HUES64 (cell line): ENCODE results near the gene GOLM1. TPM values are rescaled to one million over a fixed set of nuclear protein-coding genes. Genes with fewer than 3 reads are reported as not detected.
A peak's percentile ranks its signal among the peaks of the same experiment; 100 is the strongest.
"Not testable (repeated sequence)": the region's sequence is repeated elsewhere in the genome, so short reads cannot be mapped to it uniquely, and the experiment has no call there.

Source experiments
- H3K27ac ChIP-seq: 2 replicates; pipeline ENCODE4 v1.7.0; 2013; ENCODE audit warnings: low read depth, low read length, inconsistent platforms
- H3K27me3 ChIP-seq: 2 replicates; pipeline ENCODE4 v1.6.1; 2013; ENCODE audit warnings: mild to moderate bottlenecking, low read length; ENCODE audit not compliant: insufficient read depth
- H3K36me3 ChIP-seq: 2 replicates; pipeline ENCODE4 v1.6.1; 2013; ENCODE audit warnings: mild to moderate bottlenecking, low read length; ENCODE audit not compliant: insufficient read depth
- H3K4me1 ChIP-seq: 2 replicates; pipeline ENCODE4 v1.6.1; 2013; ENCODE audit warnings: mild to moderate bottlenecking, low read length, moderate library complexity; ENCODE audit not compliant: insufficient read depth
- H3K4me3 ChIP-seq: 2 replicates; pipeline ENCODE4 v1.5.1; 2013; ENCODE audit warnings: mild to moderate bottlenecking, low read length, moderate library complexity
- H3K9ac ChIP-seq: 2 replicates; pipeline ENCODE4 v1.6.1; 2013; ENCODE audit warnings: mild to moderate bottlenecking, low read depth, low read length
- H3K9me3 ChIP-seq: 2 replicates; pipeline ENCODE4 v1.6.1; 2013; ENCODE audit warnings: low read depth, low read length; ENCODE audit not compliant: insufficient read depth
- WGBS: fragments of 150-250, 120-280 bp; methylation state at CpG from one replicate; pipeline ENCODE4 v1.1.7; 2013; ENCODE audit warnings: missing lambda C conversion rate; 5-methylcytosine and 5-hydroxymethylcytosine counted together
- polyA plus RNA-seq, 2 experiments: library from polyadenylated mRNA; stranded (reverse); fragments of 50-300 nt; gene quantifications; one replicate each; pipeline ENCODE4 v1.2.3, GENCODE V29; 2013

GOLM1 gene, protein sequence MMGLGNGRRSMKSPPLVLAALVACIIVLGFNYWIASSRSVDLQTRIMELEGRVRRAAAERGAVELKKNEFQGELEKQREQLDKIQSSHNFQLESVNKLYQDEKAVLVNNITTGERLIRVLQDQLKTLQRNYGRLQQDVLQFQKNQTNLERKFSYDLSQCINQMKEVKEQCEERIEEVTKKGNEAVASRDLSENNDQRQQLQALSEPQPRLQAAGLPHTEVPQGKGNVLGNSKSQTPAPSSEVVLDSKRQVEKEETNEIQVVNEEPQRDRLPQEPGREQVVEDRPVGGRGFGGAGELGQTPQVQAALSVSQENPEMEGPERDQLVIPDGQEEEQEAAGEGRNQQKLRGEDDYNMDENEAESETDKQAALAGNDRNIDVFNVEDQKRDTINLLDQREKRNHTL
- 63.0 TPM for polyA plus RNA-seq (2013, experiment 1 of 2)
- polyA plus RNA-seq (2013, experiment 2 of 2), result 67.9 TPM

GRCh38 chr9:86098824-86099700, at the start of gene GOLM1:
TSS of gene GOLM1 (minus strand) at chr9:86099558. CDS start at chr9:86079320, 20,238 bp downstream.
- Histone ChIP-seq H3K27ac (peak within 1 kb of the TSS; percentile 54), H3K4me3 (peak within 1 kb of the TSS; percentile 94), H3K36me3 (no peaks in the 10 kb centered on the region), H3K4me1 (peaks cover 24% of the 10 kb centered on the region; the same call in 1 of the 2 replicates), H3K9ac (peak within 1 kb of the TSS; percentile 97), H3K27me3 (peaks cover 36% of the 10 kb centered on the region), H3K9me3 (no peaks in the 10 kb centered on the region)
- under 1% methylated on average over 125 of the region's 125 CpGs for WGBS

DNA sequence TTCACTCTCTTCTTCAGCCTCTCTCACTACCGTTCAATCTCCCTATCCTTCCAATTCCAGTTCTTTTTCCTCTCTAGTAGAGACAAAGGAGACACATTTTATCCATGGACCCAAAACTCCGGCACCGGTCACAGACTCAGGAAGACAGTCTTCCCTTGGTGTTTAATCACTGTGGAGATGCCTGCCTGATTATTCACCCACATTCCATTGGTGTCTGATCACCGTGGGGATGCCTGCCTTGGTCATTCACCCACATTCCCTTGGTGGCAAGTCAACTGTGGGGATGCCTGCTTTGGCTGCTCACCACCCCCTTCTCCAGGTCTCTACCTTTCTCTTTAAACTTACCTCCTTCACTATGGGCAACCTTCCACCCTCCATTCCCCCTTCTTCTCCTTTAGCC, 47.3 kb upstream of the GOLM1 start:
- not testable (repeated sequence) for H3K27me3 ChIP-seq, H3K9ac ChIP-seq
- 95% methylated on average over 4 of the region's 4 CpGs for WGBS

DNA sequence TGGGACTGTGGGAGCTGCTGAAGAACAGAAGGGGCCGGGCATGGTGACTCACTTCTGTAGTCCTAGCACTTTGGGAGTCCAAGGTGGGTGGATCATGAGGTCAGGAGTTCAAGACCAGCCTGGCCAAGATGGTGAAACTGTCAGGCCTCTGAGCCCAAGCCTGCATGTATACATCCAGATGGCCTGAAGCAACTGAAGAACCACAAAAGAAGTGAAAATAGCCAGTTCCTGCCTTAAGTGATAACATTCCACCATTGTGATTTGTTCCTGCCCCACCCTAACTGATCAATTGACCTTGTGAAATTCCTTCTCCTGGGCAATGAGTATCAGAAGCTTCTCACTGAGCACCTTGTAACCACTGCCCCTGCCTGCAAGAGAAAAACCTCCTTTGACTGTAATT, 46.6 kb upstream of the GOLM1 start:
- WGBS, result 88% methylated on average over 1 of the region's 1 CpG
- H3K4me3 ChIP-seq, H3K27me3 ChIP-seq, H3K4me1 ChIP-seq, H3K27ac ChIP-seq, H3K9me3 ChIP-seq, H3K9ac ChIP-seq, H3K36me3 ChIP-seq: not testable (repeated sequence)

More for the DNA sequence above, 47.3 kb upstream of the GOLM1 start:
- H3K4me1 ChIP-seq, H3K9me3 ChIP-seq, H3K4me3 ChIP-seq, H3K36me3 ChIP-seq, H3K27ac ChIP-seq: not testable (repeated sequence)

DNA sequence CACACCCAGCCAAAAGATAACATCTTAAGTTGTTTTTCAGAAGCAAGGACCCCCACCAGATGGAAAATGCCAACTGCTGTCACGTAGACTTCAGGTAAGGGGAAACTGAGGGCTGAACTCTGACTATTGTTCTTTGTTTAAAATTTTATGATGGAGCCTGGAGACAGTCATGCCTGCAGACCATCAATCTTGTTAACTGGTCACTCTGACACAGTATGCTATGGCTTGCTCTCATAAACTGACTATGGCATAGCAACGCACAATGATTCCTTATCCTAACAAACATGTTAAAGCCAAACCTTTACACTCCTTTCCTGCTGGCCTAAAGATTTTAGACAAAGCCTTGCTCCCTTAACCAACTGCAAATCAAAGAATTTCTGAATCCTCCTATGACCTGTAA, 43.6 kb upstream of the GOLM1 start:
- peaks cover 4% of the 10 kb centered on the region; the same call in 1 of the 2 replicates for H3K9me3 ChIP-seq
- H3K9ac ChIP-seq, result no peak overlapping the region
- H3K4me3 ChIP-seq, result no peak overlapping the region
- no peaks in the 10 kb centered on the region for H3K27me3 ChIP-seq
- no peaks in the 10 kb centered on the region for H3K4me1 ChIP-seq
- 92% methylated on average over 2 of the region's 2 CpGs for WGBS
- no peaks in the 10 kb centered on the region for H3K36me3 ChIP-seq
- H3K27ac ChIP-seq, result no peak overlapping the region

DNA sequence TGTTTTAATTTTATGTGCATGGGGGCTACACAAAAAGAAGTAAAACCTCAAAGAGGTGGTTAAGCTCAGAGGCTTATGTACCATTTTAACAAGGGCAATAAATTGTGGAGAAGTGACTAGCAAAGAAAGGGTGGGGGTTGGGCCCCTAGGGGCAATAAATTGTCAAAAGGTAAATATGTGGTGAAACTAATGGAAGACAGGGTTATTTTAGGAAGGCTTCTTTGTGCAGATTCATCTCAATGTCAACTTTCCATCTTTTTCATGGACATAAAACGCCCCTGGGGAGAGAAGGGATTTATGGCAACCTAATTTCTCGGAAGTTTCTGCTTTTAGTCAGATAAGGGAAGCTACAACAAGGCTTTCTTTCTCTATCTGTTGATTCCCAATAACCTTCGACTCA, 42.5 kb upstream of the GOLM1 start:
- whole genome bisulfite sequencing, result 93% methylated on average over 2 of the region's 3 CpGs
- H3K9me3 ChIP-seq, result peaks cover 4% of the 10 kb centered on the region; the same call in 1 of the 2 replicates
- H3K4me3 ChIP-seq, result no peak overlapping the region
- no peaks in the 10 kb centered on the region for H3K4me1 ChIP-seq
- H3K36me3 ChIP-seq, result no peaks in the 10 kb centered on the region
- H3K9ac ChIP-seq, result no peak overlapping the region
- H3K27me3 ChIP-seq, result no peaks in the 10 kb centered on the region
- H3K27ac ChIP-seq, result no peak overlapping the region

GRCh38 chr9:86135371-86135770, 36.0 kb upstream of the GOLM1 start:
- H3K36me3 ChIP-seq, result no peaks in the 10 kb centered on the region
- H3K4me1 ChIP-seq, result peaks cover 13% of the 10 kb centered on the region; the same call in 1 of the 2 replicates
- H3K4me3 ChIP-seq, result no peak overlapping the region
- no peak overlapping the region for H3K9ac ChIP-seq
- H3K27me3 ChIP-seq, result no peaks in the 10 kb centered on the region
- no peak overlapping the region for H3K27ac ChIP-seq
- H3K9me3 ChIP-seq, result no peaks in the 10 kb centered on the region
- 86% methylated on average over 5 of the region's 5 CpGs for WGBS

- Histone ChIP-seq H3K27me3 (no peaks in the 10 kb centered on the region), H3K9ac (no peak overlapping the region), H3K27ac (no peak overlapping the region; the same call in 1 of the 2 replicates), H3K9me3 (no peaks in the 10 kb centered on the region), H3K4me3 (no peak overlapping the region), H3K36me3 (no peaks in the 10 kb centered on the region), H3K4me1 (peaks cover 13% of the 10 kb centered on the region; the same call in 1 of the 2 replicates)
- 88% methylated on average over 3 of the region's 4 CpGs for WGBS
These were observed 35.0 kb upstream of the GOLM1 start for GRCh38 chr9:86134361-86134760.

DNA sequence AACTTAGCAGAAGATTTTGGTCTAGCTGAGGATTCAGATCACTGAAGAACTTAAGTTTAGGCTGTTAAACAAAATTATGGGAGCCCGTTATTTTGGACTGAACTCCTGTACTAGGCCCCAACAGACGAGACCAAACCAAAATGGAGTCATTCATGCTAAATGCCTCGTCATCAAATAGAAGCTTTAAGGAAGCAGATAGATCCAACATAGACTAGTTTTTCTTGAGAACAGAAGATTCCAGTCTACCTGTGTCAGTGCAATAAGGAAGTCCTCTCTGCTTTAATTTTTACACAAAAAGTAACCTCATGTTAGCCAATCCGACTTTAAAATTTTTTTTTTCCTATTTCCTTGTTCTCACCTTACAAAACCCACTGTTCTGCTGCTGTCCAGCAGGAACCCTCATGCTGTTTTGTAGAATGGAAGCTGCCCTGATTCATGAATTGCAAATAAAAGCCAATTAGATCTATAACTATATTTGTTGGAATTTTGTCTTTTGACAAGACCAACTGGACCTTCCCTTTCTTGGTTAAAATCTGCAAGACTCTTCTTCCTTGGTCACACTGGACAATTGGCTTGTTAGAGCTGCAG, 29.0 kb upstream of the GOLM1 start:
- Histone ChIP-seq H3K27me3 (no peaks in the 10 kb centered on the region), H3K9me3 (no peaks in the 10 kb centered on the region), H3K27ac (no peak overlapping the region), H3K9ac (no peak overlapping the region), H3K36me3 (no peaks in the 10 kb centered on the region), H3K4me1 (peaks cover 25% of the 10 kb centered on the region), H3K4me3 (no peak overlapping the region)
- 92% methylated on average over 4 of the region's 4 CpGs for WGBS

GRCh38 chr9:86126998-86127972, 27.9 kb upstream of the GOLM1 start:
- Histone ChIP-seq H3K36me3 (no peaks in the 10 kb centered on the region), H3K9ac (peak overlapping the region; percentile 26), H3K27ac (peak overlapping the region; percentile 79), H3K27me3 (no peaks in the 10 kb centered on the region), H3K4me1 (peaks cover 25% of the 10 kb centered on the region), H3K9me3 (no peaks in the 10 kb centered on the region), H3K4me3 (peak overlapping the region; percentile 14; the same call in 1 of the 2 replicates)
- 26% methylated on average over 11 of the region's 11 CpGs for WGBS

DNA sequence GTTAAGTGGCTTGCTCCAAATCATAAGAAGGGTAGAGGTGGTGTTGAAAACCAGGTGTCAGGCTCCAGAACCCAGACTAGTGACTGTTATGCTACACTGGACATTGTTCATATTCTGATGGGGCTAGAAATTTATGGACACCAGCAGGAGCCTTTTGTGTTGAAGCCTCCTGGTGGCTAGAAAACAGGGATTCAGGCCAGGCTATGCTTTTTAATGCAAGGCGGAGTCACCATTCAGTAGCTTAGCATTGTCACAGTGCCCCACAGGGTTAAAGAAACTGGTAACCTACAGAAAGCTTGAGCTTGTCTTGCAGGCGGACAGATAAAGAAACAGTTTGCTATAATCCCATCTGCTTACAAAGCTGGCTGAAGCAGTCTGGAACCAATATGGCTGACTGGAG, 23.0 kb upstream of the GOLM1 start:
- H3K27me3 ChIP-seq, result peaks cover 20% of the 10 kb centered on the region
- H3K4me3 ChIP-seq, result no peak overlapping the region
- no peak overlapping the region for H3K9ac ChIP-seq
- WGBS, result 70% methylated on average over 2 of the region's 2 CpGs
- peak overlapping the region; percentile 9; the same call in 1 of the 2 replicates for H3K27ac ChIP-seq
- no peaks in the 10 kb centered on the region for H3K36me3 ChIP-seq
- no peaks in the 10 kb centered on the region for H3K9me3 ChIP-seq
- H3K4me1 ChIP-seq, result peaks cover 13% of the 10 kb centered on the region
